NCI-H226 (cell line): ENCODE data around the gene RBBP8.
"Not testable (repeated sequence)": the region's sequence is repeated elsewhere in the genome, so short reads cannot be mapped to it uniquely, and the experiment has no call there.

ENCODE experiments used
- DNase-seq: peaks from one replicate; pipeline ENCODE4 v3.0.0-alpha.2; 2015

Gene RBBP8

DNA sequence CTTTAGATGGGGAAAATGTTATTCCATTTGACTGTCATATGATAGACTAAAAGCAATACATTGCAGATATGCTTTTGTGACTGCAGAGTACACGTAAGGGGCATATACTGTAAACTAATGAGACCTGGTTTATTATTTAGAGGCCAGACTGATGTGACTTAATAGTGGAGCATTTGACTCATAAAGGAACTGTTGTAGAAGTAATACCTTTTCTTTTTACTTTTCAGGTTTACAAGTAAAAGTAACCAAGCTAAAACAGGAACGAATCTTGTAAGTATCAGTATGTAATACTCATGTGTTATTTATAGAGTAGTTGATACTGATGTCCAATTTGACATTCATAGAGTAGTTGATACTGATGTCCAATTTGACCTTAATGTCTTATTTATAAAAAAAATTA, 13.1 kb downstream of the RBBP8 start:
- DNase-seq: no peak

GRCh38 chr18:22946846-22947245, 13.7 kb downstream of the RBBP8 start:
- DNase-seq: no peak

DNA sequence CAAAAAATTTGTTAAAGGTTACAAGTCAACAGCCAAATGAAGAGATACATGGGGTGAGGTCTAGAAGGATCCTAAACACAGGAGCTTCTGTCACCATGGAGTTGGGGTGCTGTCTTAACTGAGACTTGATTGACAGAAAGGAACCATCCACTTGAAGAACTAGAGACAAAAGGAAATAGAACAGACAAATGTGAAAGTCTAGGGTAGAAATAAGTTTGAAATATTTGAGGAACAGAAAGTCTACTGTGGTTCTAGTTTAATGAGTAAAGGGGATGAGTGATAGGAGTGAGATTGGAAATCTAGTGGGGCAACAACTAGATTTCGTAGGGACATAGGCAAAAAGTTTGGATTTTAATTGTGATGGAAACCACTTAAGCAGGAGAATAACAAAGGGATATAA, 18.7 kb downstream of the RBBP8 start:
- DNase-seq: no peak

- DNase-seq: no peak
Observed at GRCh38 chr18:22952525-22952924, 19.4 kb downstream of the RBBP8 start.

DNA sequence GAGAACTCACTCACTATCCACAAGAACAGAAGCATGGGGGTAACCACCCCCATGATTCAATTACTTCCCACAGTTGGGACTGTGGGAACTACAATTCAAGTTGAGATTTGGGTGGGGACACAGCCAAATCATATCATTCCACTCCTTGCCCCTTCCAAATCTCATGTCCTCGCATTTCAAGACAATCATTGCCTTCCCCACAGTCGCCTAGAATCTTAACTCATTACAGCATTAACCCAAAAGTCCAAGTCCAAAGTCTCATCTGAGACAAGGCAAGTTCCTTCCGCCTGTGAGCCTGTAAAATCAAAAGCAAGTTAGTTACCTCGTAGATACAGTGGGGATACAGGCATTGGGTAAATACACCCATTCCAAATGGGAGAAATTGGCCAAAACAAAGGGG, 20.9 kb downstream of the RBBP8 start:
- DNase-seq: not testable (repeated sequence)

GRCh38 chr18:22956226-22956625, 23.1 kb downstream of the RBBP8 start:
- DNase-seq: no peak

DNA sequence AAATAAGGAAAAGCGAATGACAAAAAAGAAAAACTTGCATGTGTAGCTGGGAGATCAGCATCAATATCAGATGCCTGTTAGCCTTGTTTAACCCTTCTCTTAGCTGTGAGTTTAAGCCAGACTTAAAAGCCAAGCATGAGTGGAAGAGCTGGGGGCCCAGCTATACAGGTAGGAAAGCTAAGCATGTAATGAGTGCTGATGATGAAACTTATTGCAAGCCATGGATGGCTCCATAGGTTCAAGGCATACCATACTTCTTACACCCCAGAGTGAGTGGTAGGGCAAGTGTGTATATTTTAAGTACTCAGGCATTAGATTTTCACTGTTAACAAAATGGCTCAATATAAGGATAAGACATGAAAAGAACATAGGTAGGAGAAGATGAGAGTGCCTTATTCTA, 28.0 kb downstream of the RBBP8 start:
- no peak for DNase-seq

DNA sequence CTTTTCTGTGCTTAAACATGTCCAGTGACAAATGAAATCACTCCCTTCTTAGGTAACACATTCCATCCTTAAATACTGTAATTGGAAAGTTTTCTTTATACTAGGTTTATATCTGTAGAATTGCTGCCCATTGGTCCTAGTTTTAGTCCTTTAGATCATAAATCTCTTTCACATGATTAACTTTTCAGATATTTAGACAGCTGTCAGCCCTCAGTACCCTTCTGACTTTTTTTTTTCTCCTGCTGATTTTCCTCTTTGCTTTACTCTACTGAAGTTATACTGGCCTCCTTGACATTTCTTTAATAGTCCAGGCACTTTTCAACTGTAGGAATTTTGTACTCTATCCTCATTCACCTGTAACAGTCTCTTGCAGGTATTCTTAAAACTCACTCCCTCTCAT, 28.9 kb downstream of the RBBP8 start:
- DNase-seq: no peak

DNA sequence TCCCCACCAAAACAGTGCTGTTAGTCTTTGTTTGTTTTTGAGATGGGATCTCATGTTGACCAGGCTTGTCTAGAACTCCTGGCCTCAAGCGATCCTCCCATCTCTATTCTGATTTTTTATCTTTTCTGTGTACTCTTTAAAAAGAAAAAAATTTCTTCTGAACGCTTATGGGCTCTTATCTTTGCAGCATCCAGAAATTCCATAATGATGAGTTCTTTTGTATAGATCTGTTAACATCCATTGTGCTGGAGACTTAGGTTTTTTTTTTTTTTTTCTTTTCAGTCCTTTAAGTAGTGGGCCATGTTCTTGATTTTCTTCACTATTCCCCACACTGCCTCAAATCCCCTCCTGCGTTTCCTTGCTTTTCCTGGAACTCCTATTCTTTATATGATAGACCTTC, 31.0 kb downstream of the RBBP8 start:
- DNase-seq: peak; percentile 14

GRCh38 chr18:22964722-22965121, 31.6 kb downstream of the RBBP8 start:
- DNase-seq: no peak

DNA sequence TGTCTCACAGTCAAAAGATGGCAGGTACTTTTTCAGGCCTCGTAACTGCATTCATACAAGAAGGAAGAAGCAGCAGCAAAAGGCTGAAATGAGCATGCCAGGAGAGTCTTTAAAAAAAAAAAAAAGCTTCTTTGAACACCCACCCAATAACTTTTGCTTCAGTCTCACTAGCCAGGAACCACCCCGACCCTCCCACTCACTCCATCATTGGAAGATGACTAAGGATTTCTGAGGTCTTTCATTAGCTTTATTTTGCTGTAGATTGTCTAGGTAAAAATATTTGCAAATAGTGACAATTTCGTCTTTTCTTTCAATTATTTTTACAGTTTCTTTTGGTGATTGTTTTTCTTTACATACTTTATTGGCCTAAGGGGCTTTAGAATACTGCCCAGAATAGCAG, 37.9 kb downstream of the RBBP8 start:
- no peak for DNase-seq

GRCh38 chr18:22974001-22974400, 40.9 kb downstream of the RBBP8 start:
- no peak for DNase-seq

GRCh38 chr18:22974707-22975106, 41.6 kb downstream of the RBBP8 start:
- no peak for DNase-seq

DNA sequence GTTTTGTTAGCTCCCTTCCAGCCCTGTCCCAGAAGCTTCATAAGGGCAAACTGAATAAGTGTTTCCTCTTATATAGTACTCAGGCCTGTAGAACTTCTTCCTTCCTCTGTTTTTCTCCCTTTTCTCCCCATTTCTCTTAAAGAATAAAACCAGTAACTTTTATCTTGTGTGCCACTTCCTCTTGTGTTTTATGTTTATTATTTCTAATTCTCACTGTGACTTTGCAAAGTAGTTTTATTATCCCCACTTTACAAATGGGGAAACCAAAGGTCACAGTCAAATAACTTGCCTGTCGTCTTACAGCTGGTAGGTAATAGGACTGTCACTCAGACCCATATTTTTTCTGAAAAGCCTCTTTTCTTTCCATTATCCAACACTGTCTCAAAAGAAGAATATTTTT, 42.4 kb downstream of the RBBP8 start:
- DNase-seq: no peak

DNA sequence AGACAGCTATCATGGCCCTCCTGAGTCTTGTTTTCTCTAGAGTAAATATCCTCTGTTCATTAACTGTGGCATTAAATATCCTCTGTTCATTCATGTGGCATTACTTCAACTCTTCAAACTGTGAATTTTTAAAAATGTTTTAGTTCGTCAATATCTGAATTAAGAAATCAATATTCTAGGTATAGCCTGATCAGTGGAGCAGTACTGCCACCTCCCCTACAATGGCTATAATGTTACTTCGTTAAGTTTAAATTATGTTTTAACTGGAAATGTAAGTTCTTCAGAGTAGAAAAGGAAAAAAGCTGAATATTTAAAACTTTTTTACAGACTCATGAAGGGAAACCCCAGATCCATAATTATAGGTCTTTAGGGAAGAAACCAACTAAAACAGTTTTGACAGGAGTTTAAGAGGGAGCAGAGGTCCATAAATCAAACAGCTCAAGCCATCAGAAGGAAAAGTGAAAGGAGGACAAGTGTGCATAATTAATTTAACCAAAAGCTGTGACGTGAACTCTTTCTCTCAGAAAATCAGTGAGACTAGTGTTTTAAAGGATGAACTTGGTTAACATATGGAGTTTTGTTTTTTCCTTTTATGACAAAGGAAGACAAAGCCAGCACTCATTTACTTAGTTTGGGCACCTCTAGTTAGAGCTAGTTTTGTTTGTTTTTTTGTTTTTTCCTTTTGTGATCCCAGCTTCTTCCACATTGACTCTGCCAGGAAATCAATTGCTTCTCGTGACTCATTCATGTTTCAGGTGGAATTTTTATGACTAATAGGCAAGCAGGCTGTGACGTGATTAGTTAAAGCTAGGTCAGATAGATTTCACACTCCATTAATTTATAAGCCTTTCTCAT, 44.9 kb downstream of the RBBP8 start:
- DNase-seq: peak; percentile 74

GRCh38 chr18:22980394-22980793, 47.3 kb downstream of the RBBP8 start:
- no peak for DNase-seq

GRCh38 chr18:22981274-22982133, 48.4 kb downstream of the RBBP8 start:
- no peak for DNase-seq

- DNase-seq: no peak
Observed at GRCh38 chr18:22983175-22983574, 50.0 kb downstream of the RBBP8 start.

GRCh38 chr18:22985250-22985649, 52.1 kb downstream of the RBBP8 start:
- no peak for DNase-seq

GRCh38 chr18:22987547-22988189, 54.5 kb downstream of the RBBP8 start:
- no peak for DNase-seq

DNA sequence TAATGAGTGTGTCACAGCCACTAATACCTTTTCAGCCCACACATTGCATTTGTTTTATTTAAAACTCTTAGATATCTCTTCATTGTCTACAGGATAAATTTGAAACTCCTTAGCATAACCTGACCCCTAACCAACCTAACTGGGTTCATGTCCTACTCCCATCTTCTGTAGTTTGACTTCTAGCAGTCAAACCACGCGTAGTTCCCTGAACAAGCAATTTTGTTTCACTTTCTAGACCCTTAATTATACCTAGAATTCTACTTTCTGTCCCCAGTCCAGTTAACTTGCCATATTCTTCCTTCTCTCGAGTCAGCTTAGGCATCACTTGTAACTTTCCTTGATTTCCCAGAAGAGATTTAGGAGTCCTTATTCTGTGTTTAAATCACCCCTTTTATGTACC, 55.1 kb downstream of the RBBP8 start:
- DNase-seq: no peak

DNA sequence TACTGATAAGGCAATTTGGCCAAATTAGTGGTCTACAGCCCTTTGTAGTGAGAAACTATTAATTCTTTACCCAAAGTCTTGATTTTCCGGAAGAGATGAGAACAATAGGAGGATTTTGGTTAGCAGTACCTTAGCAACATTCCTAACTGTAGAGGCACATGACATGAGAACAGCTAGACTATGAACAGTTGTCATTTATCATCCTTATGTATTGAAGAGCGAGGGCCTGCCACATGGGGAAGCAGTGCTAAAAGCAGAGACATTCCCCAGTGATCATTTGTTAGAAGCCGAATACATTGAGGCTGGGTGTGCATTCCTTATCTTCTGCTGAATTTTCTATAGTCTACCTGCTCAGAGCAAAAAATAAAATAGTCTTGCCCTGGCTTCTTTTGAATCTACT, 65.2 kb downstream of the RBBP8 start:
- no peak for DNase-seq

GRCh38 chr18:22999212-22999611, 66.1 kb downstream of the RBBP8 start:
- peak; percentile 68 for DNase-seq

GRCh38 chr18:22999647-23000046, 66.5 kb downstream of the RBBP8 start:
- no peak for DNase-seq
